DMS153 treated with DMSO at 0.1 percent for 48 hours (cell line): Measurements from ENCODE around the gene PAQR6.
"Not testable (repeated sequence)": the region's sequence is repeated elsewhere in the genome, so short reads cannot be mapped to it uniquely, and the experiment has no call there.

Source experiments
- DNase-seq: peaks from one replicate; lab custom pipeline; 2025; ENCODE audit not compliant: unreplicated experiment; lab: John Stamatoyannopoulos, UW

PAQR6 gene

DNA sequence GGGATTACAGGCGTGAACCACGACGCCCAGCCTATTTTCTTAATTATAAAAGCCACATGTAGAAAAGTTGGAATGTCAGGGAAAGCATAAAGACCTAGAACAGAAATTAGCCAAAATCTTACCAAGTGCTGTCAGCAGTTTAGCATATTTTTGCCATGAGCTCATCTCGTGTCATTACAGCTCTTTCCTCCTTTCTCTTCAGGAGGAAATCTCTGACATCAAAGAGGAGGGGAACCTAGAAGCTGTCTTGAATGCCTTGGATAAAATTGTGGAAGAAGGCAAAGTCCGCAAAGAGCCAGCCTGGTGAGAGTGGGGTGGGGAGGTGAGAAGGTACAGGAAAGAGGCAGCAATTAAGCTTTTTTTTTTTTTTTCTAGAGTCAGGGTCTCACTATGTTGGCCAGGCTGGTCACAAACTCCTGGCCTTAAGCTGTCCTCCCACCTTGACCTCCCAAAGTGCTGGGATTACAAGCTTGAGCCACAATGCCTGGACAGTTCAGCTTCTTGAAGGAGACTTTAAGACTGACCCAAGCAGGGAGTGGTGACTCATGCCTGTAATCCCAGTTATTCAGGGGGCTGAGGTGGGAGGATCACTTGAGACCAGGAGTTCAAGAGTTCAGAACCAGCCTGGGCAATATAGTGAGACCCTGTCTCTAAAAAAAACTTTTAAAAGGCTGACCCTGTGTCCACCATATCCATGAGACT lies 14.3 kb downstream of the PAQR6 start:
- no peak for DNase-seq

DNA sequence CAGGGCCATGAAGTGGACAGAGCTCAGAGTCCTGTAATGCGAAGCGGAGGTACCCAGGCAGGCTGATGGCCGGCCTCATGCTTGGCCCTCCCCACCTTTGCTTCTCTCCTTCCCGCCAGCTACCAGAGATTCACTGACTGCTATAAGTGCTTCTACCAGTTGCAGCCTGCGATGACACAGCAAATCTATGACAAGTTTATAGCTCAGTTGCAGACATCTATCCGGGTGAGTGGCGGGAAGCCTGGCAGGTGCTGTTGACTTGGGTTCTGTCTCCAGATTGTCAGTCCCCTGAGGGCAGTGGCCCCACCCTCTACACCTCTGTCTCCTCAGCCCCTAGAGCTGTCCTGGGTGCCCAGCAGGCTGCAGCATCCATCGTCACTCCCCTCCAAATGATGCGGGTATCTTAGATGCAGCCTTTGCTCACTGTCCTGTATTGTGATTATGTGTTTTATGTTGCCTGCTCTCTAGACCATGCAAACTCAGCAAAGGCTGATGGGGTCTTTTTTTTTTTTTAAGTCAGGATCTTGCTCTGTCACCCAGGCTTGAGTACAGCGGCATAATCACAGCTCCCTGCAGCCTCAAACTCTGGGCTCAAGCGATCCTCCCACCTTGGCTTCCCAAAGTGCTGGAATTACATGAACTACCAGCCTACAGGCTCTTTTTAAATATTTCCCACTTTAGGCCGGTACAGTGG lies 15.5 kb downstream of the PAQR6 start:
- DNase-seq, result no peak

DNA sequence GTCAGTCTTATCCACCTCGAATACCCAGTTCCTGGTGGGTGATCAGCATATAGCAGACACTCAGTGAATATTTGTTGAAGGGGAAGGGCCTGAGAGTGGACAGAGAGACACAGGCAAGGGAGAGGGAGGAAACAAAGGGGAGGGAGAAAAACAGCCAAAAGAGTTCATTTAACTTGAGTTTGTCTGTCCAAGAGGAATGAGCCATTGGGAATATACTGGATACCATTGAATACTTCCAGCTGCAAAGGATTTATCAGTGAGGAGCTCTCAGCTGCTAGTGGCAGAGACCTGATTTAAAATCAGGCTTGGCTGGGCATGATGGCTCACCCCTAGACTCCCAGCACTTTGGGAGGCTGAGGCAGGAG lies 17.4 kb downstream of the PAQR6 start:
- no peak for DNase-seq

DNA sequence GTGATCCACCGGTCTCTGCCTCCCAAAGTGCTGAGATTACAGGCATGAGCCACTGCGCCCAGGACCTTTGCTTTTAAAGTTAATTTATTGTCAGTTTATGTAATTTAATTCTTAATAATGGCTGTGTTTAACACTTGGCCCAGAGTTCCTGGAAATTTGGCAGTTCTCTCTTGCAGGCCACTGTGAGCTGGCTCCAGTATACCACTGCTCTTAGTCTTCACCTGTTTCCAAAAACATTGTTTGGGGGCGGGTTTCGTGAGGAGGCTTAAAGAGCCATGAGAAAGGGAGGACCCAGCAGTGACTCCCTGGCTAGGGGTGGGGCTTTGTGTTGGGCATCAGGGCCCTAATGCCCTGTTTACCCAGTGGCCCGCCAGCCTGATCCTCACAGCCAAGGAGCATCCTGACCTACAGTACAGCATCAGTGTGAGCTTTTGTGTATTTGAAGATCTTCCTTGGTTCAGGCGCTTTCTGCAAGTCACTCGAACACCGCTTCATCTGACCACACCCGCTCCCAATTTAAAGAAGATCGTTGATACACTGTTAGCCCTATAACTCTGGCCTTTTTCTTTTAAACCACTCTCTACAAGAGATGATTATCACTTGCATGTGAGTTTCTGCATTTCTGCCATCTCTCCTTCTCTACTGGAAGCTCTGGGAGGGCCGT lies 17.9 kb downstream of the PAQR6 start:
- no peak for DNase-seq

DNA sequence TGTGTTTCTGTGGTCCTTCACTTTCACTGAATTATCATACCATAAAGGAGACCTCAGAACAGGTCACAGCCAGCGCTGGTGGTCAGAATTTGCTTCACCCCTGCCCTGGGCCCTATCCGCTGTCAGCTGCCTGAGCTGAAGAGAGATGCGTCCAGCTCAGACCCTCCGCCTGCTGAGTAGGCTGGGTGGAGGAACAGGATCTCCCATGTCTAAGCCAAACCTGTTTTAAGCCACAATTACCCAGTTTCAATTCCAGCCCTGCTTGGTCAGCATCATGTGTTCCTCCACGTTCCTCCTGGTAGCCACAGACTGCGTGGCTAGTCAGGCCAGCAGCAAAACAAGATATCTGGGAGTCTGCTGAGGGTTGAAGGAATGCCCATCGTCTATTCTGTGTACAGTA lies 19.4 kb downstream of the PAQR6 start:
- DNase-seq, result no peak

DNA sequence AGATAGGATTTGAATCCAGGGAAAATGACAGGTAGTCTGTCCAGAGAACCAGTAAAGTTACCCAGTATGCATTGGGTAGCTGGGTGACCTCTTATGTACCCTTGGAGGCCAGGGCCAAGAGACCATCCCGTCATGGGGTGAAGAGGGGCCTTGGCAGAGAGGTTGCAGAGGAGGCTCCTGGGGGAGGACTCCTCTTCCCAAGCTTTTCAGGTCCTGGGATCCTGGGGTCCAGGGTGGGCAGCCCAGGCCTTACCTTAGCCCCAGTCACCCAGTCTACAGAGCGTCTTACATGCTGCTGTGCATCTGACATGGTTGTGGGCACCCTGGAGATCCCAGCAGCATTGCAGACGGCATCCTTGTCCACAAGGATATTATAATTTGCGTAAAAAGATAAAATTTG lies 21.1 kb downstream of the PAQR6 start:
- no peak for DNase-seq

DNA sequence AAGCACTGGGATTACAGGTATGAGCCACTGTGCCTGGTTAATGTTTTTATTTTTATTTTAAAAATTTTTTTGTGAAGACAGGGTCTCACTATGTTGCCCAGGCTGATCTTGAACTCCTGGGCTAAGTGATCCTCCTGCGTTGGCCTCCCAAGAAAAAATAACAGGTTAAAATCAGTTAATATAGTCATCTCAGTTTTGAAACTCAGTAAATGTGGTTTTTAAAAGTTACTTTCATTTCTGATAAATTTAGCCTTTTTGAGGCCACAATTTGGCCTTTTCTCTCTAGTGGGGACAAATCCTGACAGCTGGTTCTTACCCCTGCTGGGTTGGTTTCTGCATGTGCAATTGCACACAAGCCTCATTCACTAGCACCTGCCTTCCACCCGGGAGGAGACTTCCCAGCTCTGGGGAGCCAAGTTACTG lies 21.7 kb downstream of the PAQR6 start:
- no peak for DNase-seq

DNA sequence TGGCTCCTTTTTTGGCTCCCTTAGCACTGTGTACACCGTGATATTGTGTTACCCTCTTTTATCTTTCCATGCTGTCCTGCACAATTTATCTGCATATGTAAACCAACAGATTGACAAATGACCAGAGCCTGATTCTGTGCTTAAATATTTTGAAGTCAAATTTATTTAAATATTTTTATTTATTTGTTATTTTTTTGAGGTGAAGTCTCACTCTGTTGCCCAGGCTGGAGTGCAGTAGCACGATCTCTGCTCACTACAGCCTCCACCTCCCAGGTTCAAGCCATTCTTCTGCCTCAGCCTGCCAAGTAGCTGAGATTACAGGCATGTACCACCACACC lies 22.2 kb downstream of the PAQR6 start:
- no peak for DNase-seq

DNA sequence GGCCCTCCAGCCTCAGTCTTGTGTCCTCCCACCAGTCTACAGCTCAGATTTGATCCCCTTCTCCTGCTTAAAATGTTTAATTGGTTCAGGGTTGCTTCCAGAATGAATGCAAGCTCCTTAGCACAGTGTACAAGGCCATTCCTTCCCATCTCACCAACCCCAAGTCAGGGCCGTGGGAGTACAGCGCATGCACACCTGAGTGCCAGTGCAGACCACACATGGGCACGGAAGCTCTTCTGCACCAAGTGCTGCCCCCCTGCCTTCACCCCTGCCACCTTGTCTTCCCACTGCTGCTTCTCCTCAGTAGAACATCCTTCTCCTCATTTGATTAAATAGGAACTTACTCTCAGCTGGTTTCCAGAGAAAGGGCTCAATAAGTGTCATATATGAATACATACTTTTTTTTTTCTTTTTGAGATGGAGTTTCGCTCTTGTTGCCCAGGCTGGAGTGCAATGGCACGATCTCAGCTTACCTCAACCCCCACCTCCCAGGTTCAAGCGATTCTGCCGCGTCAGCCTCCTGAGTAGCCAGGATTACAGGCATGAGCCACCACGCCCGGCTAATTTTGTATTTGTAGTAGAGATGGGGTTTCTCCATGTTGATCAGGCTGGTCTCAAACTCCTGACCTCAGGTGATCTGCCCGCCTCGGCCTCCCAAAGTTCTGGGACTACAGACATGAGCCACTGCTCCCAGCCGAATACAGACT lies 25.7 kb downstream of the PAQR6 start:
- DNase-seq, result no peak

DNA sequence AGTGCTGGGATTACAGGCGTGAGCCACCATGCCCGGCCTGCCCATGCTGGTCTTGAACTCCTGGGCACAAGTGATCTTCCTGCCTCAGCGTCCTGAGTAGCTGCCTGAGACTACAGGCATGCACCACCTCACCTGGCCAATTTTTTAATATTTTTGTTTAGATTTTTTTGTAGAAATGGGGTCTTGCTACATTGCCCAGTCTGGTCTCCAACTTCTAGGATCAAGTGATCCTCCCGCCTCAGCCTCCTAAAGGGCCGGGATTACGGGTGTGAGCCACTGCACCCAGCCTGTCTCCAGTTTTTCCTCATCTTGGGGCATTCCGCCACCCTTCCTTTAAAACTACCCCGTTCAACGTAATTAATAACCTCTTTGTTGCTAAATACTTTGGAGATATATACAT lies 27.6 kb downstream of the PAQR6 start:
- DNase-seq, result no peak

DNA sequence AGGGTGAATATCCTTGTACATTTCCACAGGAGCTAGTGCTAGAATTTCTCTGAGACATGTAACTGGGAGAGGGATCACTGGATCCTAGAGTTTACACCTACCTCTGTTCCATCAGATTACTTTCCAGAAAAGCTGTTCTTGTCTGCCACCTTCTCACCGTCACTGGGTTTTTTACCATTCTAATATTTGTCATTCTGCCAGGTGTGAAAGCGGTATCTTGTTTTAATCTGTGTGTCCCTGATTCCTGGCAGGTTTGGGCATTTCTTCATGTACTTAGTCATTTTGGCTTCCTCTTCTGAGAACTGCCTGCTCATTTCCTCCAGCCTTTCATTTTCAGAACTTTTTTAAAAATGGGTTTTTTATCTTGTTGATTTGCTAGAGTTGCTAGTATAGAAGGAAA lies 30.0 kb downstream of the PAQR6 start:
- no peak for DNase-seq

DNA sequence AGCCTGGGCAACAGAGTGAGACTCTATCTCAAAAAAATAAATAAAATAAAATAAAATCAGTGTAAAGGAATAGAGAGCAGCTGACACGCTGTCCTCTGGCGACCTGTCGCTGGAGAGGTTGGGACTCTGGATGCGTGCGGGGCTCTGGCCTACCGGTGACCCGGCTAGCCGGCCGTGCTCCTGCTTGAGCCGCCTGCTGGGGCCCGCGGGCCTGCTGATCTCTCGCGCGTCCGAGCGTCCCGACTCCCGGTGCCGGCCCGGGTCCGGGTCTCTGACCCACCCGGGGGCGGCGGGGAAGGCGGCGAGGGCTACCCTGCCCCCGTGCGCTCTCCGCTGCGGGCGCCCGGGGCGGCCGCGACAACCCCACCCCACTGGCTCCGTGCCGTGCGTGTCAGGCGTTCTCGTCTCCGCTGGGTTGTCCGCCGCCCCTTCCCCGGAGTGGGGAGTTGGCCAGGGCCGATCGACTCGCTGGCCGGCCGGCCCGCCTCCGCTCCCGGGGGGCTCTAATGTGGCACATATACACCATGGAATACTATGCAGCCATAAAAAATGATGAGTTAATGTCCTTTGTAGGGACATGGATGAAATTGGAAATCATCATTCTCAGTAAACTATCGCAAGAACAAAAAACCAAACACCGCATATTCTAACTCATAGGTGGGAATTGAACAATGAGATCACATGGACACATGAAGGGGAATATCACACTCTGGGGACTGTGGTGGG lies 31.3 kb downstream of the PAQR6 start:
- DNase-seq, result not testable (repeated sequence)

DNA sequence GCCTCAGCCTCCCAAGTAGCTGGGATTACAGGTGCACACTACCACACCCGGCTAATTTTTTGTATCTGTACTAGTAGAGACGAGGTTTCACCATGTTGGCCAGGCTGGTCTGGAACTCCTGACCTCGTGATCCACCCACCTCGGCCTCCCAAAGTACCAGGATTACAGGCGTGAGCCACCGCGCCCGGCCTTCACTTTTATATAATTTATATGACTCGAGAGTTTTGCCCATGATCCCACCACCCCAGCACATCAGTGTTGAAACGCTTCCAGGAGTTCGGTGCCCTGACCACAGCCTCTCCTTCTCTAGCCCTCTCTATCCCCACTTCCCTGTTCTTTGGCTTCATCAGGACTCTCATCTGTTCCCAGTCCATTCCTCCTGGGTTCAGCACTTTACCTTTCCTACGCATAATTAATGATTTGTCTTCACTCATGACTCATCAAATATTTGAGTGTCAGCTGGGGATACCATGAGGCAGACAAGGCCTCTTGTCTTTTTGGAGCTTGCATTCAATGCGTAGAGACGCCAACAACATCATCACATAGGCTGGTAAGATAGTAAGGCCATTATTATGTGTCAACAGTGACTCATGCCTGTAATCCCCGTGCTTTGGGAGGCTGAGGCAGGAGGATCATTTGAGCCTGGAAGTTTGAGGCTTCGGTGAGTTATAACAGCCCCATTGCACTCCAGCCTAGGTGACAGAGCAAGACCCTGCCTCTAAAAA lies 33.7 kb downstream of the PAQR6 start:
- DNase-seq, result no peak

DNA sequence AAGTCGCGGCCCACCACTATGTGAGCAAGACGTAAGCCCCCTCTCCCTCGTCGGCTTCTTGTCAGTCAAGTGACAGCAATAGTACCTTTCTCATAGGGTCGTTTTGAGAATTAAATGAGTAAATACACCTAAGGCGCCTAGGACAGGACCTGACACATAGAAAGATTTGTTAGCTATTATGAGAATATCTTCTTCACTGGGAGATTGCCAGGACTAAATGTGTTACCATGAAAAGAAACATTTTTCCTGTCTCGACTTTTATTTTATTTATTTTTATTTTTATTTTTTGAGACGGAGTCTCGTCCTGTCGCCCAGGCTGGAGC lies 34.3 kb downstream of the PAQR6 start:
- DNase-seq, result no peak

DNA sequence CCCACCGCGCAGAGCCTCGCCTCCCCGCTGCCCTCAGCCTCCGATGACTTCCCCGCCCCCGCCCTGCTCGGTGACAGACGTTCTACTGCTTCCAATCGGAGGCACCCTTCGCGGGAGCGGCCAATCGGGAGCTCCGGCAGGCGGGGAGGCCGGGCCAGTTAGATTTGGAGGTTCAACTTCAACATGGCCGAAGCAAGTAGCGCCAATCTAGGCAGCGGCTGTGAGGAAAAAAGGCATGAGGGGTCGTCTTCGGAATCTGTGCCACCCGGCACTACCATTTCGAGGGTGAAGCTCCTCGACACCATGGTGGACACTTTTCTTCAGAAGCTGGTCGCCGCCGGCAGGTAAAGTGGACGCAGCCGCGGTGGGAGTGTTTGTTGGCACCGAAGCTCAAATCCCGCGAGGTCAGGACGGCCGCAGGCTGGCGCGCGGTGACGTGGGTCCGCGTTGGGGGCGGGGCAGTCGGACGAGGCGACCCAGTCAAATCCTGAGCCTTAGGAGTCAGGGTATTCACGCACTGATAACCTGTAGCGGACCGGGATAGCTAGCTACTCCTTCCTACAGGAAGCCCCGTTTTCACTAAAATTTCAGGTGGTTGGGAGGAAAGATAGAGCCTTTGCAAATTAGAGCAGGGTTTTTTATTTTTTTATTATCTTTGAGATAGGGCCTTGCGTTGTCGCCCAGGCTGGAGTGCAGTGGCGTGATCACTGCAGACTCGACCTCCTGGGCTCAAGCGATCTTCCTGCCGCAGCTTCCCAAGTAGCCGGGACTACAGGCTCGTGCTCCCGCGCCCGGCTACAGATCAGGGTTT lies 34.8 kb downstream of the PAQR6 start, which contains the start of gene PMF1:
PMF1 (plus strand) TSS at position 175 of the 811 bp plus-strand sequence; CDS start at position 184, 9 bp downstream.
- DNase-seq, result peak; percentile 99

DNA sequence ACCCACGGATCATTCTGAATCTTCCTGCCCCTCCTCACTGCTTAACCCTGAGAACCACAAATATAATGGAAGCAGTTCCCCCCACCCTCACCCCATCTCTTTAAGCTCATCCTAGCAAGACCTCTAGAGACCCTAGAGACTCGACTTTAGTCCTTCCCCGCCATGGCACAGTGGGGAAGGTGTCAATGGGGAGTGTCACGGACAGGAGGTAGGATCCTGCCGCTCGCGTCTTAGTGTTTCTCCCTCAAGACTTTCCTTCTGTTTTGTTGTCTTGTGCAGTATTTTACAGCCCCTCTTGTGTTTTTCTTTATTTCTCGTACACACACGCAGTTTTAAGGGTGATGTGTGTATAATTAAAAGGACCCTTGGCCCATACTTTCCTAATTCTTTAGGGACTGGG lies 35.7 kb downstream of the PAQR6 start:
- DNase-seq, result no peak

DNA sequence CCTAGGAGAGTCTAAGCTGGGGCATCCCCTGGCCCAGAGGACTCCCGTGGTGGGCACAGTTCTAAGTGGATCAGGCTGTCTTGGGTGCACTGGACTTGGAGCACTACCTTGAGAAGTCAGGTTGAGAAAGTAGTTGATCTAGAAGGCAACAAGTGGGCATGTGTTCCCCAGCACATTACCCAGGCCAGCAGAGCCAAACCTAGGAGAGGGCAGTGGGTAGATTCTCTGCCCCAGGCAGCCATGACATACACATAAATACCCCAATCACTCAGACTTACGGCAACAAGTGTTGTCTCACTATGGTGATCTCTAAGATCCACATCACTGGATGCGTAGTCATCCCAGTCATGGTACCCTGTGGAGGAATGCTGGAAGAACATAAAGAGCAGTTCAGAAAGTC lies 36.6 kb downstream of the PAQR6 start:
- DNase-seq, result no peak

DNA sequence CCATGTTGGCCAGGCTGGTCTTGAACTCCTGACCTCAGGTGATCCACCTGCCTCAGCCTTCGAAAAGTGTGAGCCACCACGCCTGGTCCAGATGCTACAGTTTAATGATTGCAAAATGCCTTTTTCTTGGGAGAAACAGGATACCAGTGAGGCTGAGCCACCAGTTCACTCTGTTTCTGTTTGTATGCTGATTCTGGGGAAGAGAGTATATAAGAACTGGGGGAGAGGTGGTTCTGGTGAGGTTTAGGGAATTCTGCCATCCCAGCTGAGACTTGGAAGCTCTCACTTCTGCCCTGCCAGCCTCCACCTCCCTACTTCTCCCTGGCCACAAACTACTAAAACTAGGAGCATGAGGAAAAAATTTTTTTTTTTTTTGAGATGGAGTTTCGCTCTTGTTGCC lies 43.2 kb downstream of the PAQR6 start:
- DNase-seq, result no peak

DNA sequence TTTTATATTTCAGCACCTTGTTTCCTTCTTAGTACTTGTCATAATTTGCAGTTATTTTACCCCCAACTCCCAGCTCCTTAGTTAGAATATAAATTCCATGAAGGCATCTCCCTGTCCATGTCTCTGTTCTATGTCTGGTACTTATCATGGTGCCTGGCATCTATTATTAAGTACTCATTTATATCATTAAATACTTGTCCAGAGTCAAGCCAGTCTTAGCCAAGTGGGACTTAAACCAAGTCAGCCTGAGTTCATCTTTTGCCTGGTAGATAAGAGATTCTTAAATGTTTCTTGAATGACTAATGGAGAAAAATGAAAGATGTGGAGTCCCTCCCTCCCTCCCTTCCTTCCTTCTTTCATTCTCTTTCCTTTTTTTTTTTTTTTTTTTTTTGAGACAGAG lies 44.5 kb downstream of the PAQR6 start:
- no peak for DNase-seq

DNA sequence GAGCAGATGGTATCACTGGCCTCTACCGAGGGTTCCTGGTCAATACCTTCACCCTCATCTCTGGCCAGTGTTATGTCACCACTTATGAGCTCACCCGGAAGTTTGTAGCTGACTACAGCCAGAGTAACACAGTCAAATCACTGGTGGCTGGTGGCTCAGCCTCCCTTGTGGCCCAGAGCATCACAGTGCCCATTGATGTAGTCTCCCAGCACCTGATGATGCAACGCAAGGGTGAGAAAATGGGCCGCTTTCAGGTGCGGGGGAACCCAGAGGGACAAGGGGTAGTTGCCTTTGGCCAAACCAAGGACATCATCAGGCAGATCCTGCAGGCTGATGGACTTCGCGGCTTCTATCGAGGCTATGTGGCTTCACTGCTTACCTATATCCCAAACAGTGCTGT lies 47.8 kb downstream of the PAQR6 start:
- DNase-seq, result no peak
